Measurements from ENCODE around the gene TMEM18. TPM values are rescaled to one million over a fixed set of nuclear protein-coding genes. Genes with fewer than 3 reads are reported as not detected.

Gene TMEM18
- total RNA-seq, 1 donor from 2014 or later: 8.8 TPM

DNA sequence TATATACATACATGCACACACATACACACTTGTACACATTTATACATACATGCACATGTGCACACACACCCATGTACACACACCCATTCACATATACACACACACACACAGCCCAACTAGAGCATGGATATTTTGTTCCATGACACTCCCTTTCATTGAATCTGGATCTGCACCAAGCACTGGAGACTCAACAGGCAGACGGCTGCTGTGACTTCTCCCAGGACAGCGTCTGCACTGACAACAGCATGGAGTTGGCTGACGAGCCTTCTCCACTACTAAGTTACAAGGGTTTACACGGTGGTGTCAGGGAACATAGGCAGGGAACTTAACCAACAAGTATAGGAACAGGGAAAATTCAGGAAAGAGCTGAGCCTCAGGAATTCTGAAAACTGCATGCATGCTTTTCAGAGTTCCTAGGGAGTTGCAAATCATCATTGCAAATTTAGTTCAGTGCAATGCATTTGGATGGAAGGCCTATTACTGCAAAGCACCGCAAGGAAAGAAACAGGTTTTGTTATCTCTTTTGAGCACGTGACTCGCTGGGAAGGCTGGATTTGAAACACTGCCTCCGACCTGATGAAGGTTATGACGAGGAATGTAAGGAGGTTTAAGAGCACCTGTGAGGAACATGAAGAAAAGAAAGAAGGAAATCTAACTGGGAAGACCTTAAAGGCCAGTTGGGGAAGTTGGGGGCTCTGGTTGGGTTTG is 35.9 kb downstream of the TMEM18 start:
- no peak for DNase-seq (ENCODE audit: low spot score)
- intact Hi-C loops (cut with DNase I): no loop called here

DNA sequence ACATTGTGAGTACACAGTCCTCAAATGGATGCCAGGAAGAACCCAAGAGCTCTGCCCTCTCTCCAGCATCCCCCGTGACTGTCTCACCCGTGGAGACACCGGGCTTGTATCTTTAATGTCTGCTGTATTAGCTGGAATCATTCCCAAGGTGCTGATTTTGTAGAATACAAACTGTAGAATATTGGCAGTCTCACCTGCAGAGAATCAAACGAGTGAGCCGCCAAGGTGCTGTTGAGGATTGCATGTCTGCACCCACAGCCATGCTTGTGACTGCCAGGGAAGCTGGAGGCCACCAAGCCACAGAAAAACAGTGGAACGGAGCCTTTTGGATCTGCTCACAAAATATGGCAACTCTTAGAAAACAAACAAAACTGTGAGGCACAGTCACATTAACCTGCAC is 37.5 kb downstream of the TMEM18 start:
- intact Hi-C loops (cut with DNase I): loop anchor here (5.0 kb wide), 1 partner anchor 467 kb away; no protein-coding TSS in a partner anchor
- no peak for DNase-seq (ENCODE audit: low spot score)

DNA sequence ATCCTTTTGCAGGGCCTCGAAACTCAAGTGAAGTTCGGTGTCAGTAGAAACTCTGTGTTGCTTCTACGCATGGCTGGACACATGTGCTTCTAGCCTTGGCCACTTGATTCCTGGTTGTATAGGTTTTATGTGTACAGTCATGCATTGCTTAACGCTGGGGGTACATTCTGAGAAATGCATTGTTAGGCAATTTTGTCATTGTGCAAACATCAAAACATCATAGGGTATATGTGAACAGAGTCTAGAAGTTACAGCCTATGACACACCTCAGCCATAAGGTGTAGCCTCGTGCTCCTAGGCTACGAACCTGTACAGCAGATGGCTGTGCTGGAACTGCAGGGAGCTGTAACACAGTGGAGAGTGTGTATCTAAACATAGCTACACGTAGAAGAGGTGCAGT is 39.4 kb downstream of the TMEM18 start:
- intact Hi-C loops (cut with DNase I): loop anchor here (5.0 kb wide), 1 partner anchor 466 kb away; no protein-coding TSS in a partner anchor

DNA sequence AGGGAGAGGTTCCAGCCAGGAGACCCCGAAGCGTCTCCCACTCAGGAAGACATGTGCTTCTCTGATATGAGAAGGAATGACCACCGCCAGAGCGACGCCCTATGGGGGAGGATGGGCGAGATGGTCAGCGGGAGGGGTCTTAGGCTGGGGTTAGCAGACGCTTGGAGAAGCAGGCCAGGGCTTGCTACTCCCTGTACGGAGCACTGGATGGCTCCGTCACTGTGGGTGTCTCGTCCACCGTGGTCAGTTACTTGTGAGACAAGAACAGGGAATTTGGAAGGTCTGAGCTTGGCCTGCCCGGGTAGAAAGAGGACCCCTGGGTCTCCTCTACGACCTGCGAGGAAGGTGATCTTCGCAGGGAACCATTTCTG is 39.8 kb downstream of the TMEM18 start:
- DNase-seq (ENCODE audit: low spot score): no peak
- intact Hi-C loops (cut with DNase I): loop anchor here (5.0 kb wide), 1 partner anchor 465 kb away; no protein-coding TSS in a partner anchor

More for the DNA sequence above, 39.4 kb downstream of the TMEM18 start:
- DNase-seq (ENCODE audit: low spot score): no peak

DNA sequence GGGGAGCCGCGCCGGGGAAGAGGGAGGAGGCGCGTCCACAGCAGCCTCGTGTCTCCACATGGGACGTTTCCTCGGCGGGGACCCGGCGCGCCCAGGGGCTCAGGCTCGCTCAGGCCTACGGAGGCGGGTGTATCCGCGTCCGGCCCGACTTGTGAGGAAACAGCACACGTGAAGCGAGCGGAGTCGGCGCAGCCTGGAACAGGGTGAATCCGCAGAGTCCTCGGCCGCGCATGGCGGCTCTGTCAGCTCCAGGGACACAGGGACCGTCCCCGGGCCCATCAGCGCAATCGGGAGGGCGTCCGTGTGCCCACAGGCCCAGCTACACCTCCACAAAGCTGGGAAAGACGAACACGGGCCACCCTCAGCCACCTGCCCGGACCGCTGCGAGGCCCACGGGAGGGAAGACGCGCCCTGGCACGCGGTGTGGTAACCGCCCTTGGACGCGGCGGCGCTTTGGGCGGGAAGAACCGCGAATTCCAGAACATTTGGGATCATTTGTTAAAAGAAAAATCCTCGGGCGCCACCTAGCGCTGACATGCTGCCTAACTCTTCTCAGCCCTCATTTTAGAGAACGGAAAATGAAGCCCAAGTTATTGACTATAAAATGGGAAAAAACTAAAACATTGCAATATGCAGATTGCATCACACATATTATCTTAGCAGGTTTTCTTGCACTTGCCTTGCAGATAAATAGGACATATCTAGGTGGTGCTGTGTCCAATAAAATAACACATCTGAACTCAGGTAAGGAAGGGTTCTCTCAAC is 40.4 kb downstream of the TMEM18 start:
- no peak for DNase-seq (ENCODE audit: low spot score)
- intact Hi-C loops (cut with DNase I): loop anchor here (5.0 kb wide), 1 partner anchor 465 kb away; no protein-coding TSS in a partner anchor

DNA sequence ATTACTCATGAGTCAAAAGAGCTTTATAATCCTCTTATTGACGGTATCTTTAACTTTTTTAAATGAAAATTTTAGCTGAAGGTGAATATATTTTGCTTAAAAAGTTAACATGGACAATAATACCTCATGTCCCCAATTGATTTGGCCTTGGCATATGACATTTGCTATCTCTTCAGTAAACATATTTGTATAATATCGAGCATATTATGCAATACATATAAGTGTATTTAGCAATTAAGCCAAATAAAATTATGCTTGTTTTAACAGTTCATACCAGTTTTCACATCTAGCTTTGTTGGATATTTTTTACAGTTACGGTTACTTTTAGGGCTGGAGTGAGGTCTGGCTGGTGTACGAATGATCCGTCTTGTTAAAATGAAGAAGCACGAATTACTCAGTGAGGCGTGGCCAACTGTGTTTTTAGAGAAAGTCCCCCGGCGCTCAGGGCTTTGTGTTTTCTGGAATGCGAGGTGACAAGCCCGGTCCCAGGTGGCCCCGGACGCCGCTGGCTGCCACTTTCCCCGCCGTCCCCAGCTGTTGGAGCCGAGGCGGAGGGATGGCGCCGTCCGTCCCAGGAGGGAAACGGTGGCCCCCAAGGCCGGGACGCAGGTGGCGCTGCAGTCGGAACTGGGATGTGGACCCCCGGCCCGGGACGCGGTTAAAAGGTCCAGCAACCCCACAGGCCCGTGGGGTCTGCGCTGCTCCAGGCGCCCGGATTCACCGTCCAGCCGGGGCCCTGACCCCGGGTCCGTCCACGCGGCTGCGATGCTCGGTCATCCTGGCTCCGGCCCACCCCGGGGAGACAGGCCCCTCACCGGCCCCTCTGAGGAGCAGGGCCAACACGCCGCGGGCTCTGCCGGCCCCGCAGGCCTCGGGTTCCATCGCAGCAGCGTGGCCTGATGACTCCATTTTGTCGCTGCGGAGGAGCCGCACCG is 41.3 kb downstream of the TMEM18 start:
- DNase-seq (ENCODE audit: low spot score): no peak
- intact Hi-C loops (cut with DNase I): loop anchor here (5.0 kb wide), 1 partner anchor 464 kb away; no protein-coding TSS in a partner anchor

DNA sequence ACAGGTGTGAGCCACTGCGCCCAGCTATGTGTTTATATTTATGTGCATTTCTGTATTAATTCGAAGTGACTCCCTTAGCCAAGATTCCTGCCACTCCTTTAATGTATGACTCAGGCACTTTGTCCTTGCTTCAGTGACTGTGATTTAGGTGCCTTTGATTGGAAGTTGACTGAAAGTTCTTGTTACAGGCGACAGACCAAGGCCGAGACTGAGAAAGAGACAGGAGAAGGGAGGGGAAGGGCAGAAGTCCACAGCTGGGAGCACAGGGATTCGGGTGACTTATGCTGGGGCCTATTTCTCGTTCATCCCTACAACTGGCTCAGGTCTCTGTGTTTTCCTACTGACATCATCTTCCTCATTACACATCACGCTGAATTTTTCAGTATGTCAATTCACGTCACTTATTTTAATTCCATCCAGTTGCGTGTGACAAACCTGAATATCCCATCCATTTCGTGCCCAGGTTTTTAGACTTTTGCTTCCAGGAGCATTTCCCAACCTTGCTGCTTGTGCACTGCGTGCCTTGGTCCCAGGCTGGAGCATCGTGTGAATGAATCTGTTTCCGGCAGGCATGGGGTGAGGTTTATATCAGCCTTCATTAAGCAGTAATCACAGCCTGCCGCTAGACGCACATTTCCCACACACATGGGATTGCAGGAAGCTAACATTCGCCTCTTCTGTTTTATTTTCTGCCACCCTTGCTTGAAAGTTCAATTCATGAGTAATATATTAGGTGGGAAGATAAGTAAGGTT is 42.4 kb downstream of the TMEM18 start:
- intact Hi-C loops (cut with DNase I): loop anchor here (5.0 kb wide), 1 partner anchor 463 kb away; no protein-coding TSS in a partner anchor
- DNase-seq (ENCODE audit: low spot score): no peak

DNA sequence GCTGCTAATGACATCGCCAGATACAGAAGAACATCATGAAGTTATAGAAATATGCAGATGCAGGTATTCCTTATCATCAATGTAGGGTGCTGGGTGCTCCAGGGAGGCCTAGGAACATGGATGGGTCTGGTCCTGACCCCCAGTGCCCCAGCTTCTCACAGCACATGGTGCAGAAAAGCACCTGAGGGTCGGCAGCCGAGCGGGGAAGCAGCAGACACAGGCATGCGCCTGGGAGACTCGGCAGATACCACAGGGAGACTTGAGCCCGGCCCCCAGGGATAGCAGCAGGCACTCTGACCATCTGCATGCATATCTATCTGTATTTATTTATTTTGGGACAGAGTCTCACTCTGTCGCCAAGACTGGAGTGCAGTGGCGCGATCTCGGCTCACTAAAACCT is 43.2 kb downstream of the TMEM18 start:
- intact Hi-C loops (cut with DNase I): no loop called here
- no peak for DNase-seq (ENCODE audit: low spot score)

DNA sequence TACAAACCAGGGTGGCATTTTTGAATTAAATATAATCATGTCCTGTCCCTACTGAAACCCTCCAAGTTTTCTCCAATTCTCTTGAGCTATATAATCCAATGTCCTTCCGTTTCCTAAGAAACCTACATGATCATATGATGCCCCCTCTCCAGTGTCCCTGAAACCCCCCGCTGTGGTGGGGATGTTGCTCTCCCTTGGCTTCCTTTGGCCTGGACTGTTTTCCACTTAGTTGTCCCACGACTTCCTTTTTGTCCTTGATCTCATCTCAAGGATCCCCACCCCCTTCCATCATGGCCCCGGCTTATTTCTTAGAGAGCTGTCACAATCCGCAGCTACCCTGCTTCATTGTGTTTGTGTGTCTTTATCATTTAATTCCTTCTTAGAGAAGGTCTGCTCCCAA is 43.8 kb downstream of the TMEM18 start:
- no peak for DNase-seq (ENCODE audit: low spot score)
- intact Hi-C loops (cut with DNase I): no loop called here

DNA sequence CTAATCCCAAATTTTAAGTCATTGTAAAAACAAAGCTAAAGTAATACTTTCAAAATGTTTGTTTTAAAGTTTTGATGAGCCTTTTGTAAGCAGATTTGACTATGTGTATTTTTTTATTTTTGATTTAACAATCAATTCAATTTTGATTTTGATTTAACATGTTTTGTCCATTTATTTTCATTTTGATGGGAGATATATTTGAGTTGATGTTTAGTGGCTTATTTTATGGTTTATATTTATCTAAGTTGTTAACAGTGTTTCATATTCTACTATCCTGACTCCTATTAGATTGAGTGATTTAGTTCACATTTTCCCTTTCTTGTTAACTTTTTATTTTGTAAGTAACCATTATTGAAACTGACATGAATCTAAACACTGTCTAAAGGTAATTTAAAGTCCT is 44.7 kb downstream of the TMEM18 start:
- DNase-seq (ENCODE audit: low spot score): no peak
- intact Hi-C loops (cut with DNase I): no loop called here

DNA sequence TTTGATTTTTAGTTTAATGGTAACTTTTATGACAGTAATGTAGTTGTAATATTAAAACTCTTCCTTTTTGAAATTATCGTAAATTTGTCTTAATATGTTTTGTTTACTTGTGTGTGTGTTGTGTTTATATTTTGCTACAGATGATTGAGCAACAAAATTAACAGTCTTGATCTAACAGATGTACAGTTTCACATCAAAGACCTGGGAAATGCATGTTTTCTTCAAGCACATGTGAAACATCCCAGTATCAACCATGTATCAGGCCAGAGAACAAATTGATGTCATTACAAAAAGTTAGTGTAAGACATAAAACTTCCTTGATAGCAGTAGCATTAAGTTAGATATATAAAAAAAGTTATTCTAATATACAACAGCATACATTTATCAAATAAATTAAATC is 45.5 kb downstream of the TMEM18 start:
- intact Hi-C loops (cut with DNase I): no loop called here
- DNase-seq (ENCODE audit: low spot score): no peak

DNA sequence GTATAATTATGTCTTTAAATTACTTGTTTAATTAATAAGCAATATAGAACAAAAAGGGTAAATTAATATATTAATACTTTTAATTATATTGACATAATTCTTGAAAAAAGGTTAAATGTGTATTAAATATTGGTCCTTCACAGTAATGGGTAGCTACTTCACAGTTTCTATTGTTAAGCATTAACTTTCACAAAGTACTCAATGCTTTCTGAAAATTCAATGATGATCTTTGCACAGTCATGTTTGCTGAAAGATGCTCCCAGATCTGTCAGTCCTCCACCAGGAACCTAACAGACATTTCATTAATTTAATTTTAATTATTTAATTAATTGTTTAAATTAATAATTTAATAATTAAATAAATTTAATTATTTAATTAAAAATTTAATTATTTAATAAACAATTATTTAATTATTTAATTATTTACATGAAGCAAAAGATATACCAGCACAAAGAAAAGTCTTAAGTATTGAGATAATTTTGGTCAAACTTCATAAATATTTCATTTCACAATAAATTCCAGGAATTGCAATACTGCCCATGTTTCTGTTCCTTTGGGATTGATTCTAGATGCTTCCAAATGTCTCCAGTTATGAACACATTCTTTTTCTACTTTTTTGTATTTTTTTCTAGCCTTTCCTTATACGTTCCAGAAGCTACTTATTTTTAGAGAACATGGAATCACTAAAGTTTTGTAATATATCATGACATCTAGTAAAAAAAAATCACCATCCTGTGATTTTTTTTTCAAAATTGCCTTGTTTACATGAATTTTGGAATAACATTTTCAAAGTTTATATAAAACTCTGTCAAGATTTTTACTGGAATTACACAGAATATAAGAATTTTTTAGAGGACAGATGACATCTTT is 46.5 kb downstream of the TMEM18 start:
- DNase-seq (ENCODE audit: low spot score): no peak
- intact Hi-C loops (cut with DNase I): no loop called here

DNA sequence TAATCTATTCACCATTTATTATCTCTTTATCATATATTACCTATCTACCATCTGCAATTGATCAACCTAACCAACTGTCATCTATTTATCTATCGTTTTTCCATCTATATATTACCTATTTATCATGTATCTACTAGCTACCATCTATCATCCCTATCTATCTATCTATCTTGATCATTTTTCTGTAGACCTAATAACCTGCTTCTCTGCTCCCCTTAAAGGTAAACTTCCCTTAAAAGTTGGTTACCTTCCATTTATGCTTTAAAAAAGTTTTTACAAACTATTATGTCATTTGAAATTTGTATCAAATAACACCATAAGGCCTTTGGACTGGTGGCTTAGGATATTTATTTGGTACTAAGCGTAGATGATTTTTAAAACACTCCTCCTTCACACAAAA is 47.2 kb downstream of the TMEM18 start:
- intact Hi-C loops (cut with DNase I): no loop called here
- no peak for DNase-seq (ENCODE audit: low spot score)

DNA sequence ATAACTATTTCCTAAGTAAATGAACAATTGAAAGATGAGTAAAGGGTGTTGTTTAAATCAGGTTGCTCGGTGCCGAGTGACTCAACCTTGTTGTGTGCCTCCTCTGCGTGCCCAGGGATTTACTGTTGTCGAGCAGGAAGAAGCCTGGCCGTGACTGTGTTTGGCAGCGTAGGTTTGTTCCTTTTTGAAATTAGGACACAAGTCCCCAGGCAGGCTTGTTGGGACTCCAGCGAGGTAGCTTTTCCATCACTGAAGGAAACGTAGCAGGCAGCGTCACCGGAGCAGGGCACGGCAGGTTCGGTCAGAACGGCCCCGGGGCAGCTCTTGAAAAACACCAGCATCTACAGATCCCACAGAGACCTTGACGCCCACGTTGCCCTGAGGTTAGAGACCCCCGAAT is 48.6 kb downstream of the TMEM18 start:
- intact Hi-C loops (cut with DNase I): no loop called here
- no peak for DNase-seq (ENCODE audit: low spot score)

DNA sequence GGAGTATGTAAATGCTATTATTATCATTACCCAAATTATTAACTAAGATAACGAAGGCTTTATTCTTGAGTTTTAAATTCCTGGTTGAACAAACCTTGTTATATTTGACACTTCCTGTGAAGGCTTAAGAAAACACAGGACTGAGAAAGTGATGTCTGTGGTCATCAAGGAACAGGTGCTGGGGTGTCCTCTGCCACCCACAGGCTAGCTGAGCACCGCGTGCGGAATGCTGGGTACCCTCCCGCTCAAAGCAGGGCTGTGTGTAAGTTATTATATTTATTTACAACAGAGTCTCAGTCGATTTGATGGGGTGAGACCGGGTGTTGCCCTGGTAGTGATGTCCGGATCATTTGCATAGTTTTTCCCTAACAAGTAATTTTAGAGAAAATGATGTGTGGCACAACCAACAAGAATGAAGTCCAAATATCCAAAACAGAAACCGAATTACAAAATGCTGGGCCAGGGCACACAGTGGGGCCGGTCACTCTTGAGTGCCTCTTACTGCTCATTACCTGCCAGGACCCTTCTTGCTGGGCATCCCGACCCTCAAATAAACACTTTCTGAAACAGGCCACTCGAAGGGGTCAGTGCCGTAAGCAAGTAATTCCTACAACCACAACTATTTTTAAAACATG is 49.2 kb downstream of the TMEM18 start:
- DNase-seq (ENCODE audit: low spot score): no peak
- intact Hi-C loops (cut with DNase I): no loop called here

DNA sequence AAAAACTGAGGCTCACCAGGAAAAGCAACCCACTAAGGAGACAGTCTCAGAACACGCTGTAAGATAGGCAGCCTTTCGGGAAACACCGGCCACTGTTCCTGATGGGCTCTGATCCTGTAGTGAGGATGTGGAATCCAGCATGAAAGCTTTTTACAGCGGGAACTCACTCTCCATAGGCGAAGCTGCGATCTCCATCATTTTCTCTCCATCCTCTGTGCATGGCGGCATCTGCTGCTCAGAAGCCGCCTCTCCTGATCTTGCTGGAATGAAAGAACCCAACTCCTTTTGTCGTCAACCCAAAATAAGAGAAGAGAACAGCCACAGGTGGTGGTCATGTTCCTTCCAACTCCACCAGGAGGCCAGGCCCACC is 49.9 kb downstream of the TMEM18 start:
- no peak for DNase-seq (ENCODE audit: low spot score)
- intact Hi-C loops (cut with DNase I): no loop called here

DNA sequence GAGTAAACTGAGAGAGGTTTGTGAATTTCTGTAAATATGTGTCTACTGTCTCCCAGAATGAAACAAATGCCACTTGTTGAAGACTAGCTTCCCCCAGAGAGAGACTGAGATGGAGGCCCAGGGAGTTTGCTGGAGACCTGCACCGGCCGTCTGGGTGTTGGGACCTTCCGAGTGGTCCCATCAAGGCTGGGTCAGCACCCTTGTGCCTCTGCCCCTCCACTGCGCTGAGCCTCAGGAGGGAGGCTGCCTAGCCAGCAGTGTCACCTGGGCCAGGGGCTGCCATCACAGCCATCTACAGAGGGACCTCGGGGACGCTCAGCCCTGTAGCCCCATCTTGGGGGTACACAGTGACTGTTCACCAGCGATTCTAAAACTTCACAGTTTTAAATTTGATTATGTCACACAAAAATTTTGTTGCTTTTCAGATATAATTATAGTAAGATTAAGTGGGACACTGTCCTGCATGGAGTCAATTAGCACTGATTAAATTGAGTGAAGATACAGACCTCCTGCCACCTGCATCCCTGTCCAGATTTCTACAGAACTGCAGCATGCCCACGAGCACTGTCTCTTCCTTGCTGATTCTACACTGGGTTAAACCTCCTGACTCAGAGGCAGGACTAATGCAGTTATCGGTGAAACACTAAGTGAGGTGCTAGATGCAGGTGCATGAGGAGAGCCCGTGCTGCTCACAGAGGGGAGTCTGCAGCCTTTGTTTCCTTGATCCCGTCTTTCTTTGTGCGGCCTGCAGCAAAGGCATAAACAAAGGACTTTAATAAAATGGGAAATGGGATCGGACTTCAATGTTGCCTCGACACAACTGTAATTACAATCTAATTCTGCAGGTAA is 50.5 kb downstream of the TMEM18 start:
- intact Hi-C loops (cut with DNase I): no loop called here

More for the DNA sequence above, 50.5 kb downstream of the TMEM18 start:
- no peak for DNase-seq (ENCODE audit: low spot score)

All from cardiac septum (tissue), 1 donor.